Cardiac atrium fibroblast (primary cell): ENCODE data around the gene GJD2. TPM values are rescaled to one million over a fixed set of nuclear protein-coding genes. Genes with fewer than 3 reads are reported as not detected.

Source experiments
- total RNA-seq: library from RNA; depleted of rRNA; stranded (reverse); fragments of >200 nt; gene quantifications from 2 replicates; pipeline ENCODE4 v1.2.3, GENCODE V29; 2015

GJD2 gene
- not detected in 2 replicates for total RNA-seq

DNA sequence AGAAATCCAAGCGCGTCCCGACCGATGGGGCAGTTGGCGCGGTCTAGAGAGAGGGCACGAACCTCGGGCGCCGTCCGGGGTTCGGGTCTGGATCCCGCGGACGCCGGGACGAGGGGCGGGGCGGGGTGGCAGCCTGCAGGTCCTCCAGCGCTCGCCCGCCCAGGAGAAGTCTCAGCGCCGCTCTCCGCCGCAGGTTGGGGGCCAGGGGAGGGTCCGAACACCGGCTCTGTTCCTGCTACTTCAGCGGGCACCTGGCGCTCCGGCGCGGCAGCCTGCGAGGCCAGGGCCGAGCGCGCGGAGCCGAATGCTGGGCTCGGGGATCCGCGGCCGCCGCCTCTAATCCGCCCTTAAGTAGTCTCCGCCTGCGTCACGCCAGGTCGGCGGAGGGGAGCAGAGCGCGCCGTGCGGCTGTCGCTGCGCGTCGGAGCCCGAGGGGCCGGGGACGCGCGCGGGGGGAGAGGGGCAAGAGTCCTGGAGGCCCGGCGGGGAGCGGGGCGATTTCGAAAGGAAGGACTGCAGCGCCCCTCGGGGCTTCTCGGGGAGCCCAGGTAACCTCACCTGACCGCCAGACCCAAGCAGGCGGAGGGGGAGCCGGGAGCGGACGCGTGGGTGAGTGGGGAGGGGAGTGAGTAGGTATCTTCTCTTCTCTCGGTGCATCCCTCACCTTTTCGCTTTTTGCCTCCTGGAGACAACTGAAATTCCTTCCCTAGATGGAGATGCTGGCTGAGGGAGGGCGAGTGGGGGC, at the start of gene GJD2:
Gene GJD2, minus strand, starts transcription at position 325 of the 745 bp plus-strand sequence. CDS start 510 bp downstream, outside the sequence.

DNA sequence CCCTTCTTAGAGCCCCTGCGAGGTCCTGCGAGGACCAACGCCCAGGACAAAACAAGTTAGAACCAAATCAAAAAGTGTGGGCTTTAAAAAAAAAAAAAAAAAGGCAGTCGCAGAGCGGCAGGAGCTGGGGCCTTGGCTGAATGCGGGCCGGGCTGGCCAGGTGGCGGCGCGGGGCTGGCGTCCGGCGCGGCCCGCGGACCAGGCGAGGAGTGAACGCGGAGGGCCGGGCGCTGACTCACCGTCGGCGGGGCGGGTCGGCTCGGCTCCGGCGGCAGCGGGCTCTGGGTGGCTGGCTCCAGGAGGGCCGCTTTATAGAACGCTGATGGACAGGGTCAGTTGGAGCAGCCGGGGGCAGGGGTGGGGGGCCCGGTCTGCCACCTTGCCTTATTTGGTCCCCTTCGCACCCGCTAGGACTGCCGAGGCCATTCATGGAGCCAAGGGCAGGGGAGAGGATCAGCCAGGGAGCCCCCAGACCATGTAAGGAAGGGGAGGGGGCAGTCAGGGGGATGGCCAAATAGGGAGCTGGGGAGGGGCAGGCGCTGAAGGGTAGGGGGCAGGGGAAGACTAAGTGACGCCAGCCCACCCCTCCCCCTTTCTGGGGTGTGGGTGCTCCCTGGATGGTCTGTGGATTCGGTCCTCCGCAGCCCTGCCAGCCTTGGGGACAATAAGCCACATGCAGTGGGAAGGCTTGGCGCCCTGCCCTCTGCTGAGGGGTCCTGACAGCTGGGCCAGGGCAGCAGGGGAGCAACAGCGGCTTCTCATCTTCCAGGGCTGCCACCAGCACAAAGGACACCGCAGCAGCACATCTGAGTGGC, 40.7 kb upstream of the GJD2 start, which contains the start of gene ACTC1:
Gene ACTC1, minus strand, starts transcription at position 283 of the 815 bp plus-strand sequence. CDS start 741 bp downstream, outside the sequence.

Other genes with a start within 250 kb of the GJD2 start
- gene GOLGA8B, start 171.3 kb downstream of the GJD2 start, total RNA-seq: 1.6 and 22.2 TPM in 2 replicates
- gene ACTC1, start 40.6 kb upstream of the GJD2 start, total RNA-seq: not detected in 2 replicates
- 11.2 and 15.1 TPM in 2 replicates for gene AQR, start 214.7 kb upstream of the GJD2 start, total RNA-seq
- gene ZNF770, start 233.3 kb upstream of the GJD2 start, total RNA-seq: 13.2 and 25.8 TPM in 2 replicates